ENCODE measurements around the gene CCDC149. TPM values are rescaled to one million over a fixed set of nuclear protein-coding genes. Genes with fewer than 3 reads are reported as not detected.

CCDC149 gene
- total and polyA plus RNA-seq, 4 donors = 1.4 to 11.2 (median 3.4) TPM

DNA sequence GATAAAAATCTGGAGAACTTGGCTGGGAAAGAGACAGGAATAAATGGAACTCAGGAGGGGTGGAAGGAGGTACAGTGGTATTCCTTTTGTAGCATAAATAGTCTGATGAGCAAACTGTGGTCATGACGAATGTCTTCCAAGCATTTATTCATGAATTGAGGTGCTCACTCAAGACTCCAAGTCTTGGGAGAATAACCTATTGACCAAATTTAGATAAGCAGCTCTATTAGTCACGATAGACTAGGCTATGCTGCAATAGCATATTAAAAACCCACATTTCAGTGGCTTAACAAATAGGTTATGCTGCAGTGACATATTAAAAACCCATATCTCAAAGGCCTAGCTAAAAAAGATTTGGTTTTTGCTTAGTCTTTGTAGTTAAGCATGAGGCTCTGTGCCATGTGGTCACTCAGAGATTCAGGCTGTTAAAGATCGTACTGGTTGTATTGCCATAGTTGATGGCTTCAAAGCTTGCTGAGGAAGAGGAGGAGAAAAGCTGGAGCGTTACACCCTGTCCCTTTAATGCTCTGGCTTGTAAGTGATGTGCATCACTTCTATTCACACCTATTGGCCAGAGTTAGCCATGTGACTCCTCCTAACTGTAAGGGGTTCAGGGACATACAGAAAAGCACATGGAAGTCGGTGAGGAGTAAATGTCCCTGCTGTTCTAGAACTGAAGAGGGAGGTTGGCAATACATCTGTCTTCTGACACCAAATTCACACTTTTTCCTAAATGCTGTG is 24.5 kb upstream of the CCDC149 start:
- no peaks in the 10 kb centered on the region for H3K27me3 ChIP-seq (ENCODE audit: control insufficient read depth in 4 of 4, insufficient read depth in 4 of 4, low read length in 3 of 4)
- H3K4me1 ChIP-seq (ENCODE audit: control insufficient read depth in 4 of 4, insufficient read depth in 4 of 4, low read length in 3 of 4) = no peaks in the 10 kb centered on the region
- H3K36me3 ChIP-seq (ENCODE audit: control insufficient read depth in 4 of 4, insufficient read depth in 3 of 4, low read depth in 1 of 4, low read length in 3 of 4) = no peaks in the 10 kb centered on the region
- TF ChIP-seq, protein P1, sequence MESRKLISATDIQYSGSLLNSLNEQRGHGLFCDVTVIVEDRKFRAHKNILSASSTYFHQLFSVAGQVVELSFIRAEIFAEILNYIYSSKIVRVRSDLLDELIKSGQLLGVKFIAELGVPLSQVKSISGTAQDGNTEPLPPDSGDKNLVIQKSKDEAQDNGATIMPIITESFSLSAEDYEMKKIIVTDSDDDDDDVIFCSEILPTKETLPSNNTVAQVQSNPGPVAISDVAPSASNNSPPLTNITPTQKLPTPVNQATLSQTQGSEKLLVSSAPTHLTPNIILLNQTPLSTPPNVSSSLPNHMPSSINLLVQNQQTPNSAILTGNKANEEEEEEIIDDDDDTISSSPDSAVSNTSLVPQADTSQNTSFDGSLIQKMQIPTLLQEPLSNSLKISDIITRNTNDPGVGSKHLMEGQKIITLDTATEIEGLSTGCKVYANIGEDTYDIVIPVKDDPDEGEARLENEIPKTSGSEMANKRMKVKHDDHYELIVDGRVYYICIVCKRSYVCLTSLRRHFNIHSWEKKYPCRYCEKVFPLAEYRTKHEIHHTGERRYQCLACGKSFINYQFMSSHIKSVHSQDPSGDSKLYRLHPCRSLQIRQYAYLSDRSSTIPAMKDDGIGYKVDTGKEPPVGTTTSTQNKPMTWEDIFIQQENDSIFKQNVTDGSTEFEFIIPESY (IDR thresholded peaks at IDR 0.05) = no peak
- no peak for TF ChIP-seq RXRA (IDR thresholded peaks at IDR 0.05)
- no peak for TF ChIP-seq EGR1 (IDR thresholded peaks at IDR 0.05; ENCODE audit: low read depth in 2 of 2)
- no peak for TF ChIP-seq HNF4A (conservative IDR thresholded peaks at IDR 0.05)
- no peak for TF ChIP-seq NR2F2 (IDR thresholded peaks at IDR 0.05)
- TF ChIP-seq JUND (IDR thresholded peaks at IDR 0.05) = no peak
- no peak for TF ChIP-seq TAF1 (conservative IDR thresholded peaks at IDR 0.05)
- TF ChIP-seq RAD21 (IDR thresholded peaks at IDR 0.05) = no peak
- no peak for TF ChIP-seq YY1 (IDR thresholded peaks at IDR 0.05)
- TF ChIP-seq HNF4G (IDR thresholded peaks at IDR 0.05) = no peak
- no peak for TF ChIP-seq FOXA2 (IDR thresholded peaks at IDR 0.05)
- TF ChIP-seq, protein P2, sequence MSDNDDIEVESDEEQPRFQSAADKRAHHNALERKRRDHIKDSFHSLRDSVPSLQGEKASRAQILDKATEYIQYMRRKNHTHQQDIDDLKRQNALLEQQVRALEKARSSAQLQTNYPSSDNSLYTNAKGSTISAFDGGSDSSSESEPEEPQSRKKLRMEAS (IDR thresholded peaks at IDR 0.05) = no peak
- TF ChIP-seq, protein P3, sequence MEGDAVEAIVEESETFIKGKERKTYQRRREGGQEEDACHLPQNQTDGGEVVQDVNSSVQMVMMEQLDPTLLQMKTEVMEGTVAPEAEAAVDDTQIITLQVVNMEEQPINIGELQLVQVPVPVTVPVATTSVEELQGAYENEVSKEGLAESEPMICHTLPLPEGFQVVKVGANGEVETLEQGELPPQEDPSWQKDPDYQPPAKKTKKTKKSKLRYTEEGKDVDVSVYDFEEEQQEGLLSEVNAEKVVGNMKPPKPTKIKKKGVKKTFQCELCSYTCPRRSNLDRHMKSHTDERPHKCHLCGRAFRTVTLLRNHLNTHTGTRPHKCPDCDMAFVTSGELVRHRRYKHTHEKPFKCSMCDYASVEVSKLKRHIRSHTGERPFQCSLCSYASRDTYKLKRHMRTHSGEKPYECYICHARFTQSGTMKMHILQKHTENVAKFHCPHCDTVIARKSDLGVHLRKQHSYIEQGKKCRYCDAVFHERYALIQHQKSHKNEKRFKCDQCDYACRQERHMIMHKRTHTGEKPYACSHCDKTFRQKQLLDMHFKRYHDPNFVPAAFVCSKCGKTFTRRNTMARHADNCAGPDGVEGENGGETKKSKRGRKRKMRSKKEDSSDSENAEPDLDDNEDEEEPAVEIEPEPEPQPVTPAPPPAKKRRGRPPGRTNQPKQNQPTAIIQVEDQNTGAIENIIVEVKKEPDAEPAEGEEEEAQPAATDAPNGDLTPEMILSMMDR (IDR thresholded peaks at IDR 0.05; ENCODE audit: low read depth, low read length, missing input control) = no peak
- TF ChIP-seq, protein P4, sequence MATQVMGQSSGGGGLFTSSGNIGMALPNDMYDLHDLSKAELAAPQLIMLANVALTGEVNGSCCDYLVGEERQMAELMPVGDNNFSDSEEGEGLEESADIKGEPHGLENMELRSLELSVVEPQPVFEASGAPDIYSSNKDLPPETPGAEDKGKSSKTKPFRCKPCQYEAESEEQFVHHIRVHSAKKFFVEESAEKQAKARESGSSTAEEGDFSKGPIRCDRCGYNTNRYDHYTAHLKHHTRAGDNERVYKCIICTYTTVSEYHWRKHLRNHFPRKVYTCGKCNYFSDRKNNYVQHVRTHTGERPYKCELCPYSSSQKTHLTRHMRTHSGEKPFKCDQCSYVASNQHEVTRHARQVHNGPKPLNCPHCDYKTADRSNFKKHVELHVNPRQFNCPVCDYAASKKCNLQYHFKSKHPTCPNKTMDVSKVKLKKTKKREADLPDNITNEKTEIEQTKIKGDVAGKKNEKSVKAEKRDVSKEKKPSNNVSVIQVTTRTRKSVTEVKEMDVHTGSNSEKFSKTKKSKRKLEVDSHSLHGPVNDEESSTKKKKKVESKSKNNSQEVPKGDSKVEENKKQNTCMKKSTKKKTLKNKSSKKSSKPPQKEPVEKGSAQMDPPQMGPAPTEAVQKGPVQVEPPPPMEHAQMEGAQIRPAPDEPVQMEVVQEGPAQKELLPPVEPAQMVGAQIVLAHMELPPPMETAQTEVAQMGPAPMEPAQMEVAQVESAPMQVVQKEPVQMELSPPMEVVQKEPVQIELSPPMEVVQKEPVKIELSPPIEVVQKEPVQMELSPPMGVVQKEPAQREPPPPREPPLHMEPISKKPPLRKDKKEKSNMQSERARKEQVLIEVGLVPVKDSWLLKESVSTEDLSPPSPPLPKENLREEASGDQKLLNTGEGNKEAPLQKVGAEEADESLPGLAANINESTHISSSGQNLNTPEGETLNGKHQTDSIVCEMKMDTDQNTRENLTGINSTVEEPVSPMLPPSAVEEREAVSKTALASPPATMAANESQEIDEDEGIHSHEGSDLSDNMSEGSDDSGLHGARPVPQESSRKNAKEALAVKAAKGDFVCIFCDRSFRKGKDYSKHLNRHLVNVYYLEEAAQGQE (IDR thresholded peaks at IDR 0.05) = no peak
- no peak overlapping the region for H3K27ac ChIP-seq (ENCODE audit: low read depth in 1 of 2, low read length in 2 of 2)
- H3K9me3 ChIP-seq (ENCODE audit: control insufficient read depth in 4 of 4, low read length in 3 of 4) = peaks cover 0 to 6% (median 2%) of the 10 kb centered on the region in 4 donors
- WGBS = 72% methylated on average over 5 of the region's 5 CpGs
- no peak overlapping the region for H3K9ac ChIP-seq (ENCODE audit: low read depth in 1 of 2, low read length in 2 of 2)
- no peak for DNase-seq (ENCODE audit: low spot score)
- no peak overlapping the region for H3K4me3 ChIP-seq (ENCODE audit: low read depth in 1 of 3, low read length in 3 of 3)

DNA sequence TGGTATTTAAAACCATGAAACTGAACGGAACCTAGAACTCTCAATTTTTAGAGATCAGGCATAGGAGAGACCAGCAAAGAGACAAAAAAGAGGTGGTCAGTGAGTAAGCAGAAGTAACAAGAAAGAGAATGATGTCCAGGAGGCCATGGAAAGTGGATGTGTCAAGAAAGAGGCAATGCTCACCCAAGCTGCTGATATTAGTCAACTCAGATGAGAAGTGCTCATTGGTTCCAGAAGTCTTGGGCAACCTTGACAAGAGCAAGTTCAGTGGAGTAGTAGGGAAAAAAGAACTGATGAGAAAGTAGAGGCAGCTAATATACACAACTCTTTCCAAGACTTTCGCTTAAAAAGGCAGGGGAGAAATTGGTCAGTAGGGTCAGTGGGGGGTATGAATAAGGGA is 23.0 kb upstream of the CCDC149 start:
- no peak for DNase-seq (ENCODE audit: low spot score)
- 88% methylated on average over 2 of the region's 2 CpGs for WGBS
- no peak overlapping the region for H3K9ac ChIP-seq (ENCODE audit: low read depth in 1 of 2, low read length in 2 of 2)
- H3K36me3 ChIP-seq (ENCODE audit: control insufficient read depth in 4 of 4, insufficient read depth in 3 of 4, low read depth in 1 of 4, low read length in 3 of 4) = no peaks in the 10 kb centered on the region
- peaks cover 0 to 6% (median 2%) of the 10 kb centered on the region in 4 donors for H3K9me3 ChIP-seq (ENCODE audit: control insufficient read depth in 4 of 4, low read length in 3 of 4)
- H3K27ac ChIP-seq (ENCODE audit: low read depth in 1 of 2, low read length in 2 of 2) = no peak overlapping the region
- no peaks in the 10 kb centered on the region for H3K4me1 ChIP-seq (ENCODE audit: control insufficient read depth in 4 of 4, insufficient read depth in 4 of 4, low read length in 3 of 4)
- H3K4me3 ChIP-seq (ENCODE audit: low read depth in 1 of 3, low read length in 3 of 3) = no peak overlapping the region
- H3K27me3 ChIP-seq (ENCODE audit: control insufficient read depth in 4 of 4, insufficient read depth in 4 of 4, low read length in 3 of 4) = no peaks in the 10 kb centered on the region
- no peak for TF ChIP-seq HNF4A (conservative IDR thresholded peaks at IDR 0.05)
- TF ChIP-seq FOXA2 (IDR thresholded peaks at IDR 0.05) = no peak
- no peak for TF ChIP-seq SP1 (IDR thresholded peaks at IDR 0.05)
- TF ChIP-seq, protein P5, sequence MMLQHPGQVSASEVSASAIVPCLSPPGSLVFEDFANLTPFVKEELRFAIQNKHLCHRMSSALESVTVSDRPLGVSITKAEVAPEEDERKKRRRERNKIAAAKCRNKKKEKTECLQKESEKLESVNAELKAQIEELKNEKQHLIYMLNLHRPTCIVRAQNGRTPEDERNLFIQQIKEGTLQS (IDR thresholded peaks at IDR 0.05) = no peak
- TF ChIP-seq, protein P4 (IDR thresholded peaks at IDR 0.05) = no peak
- TF ChIP-seq HNF4G (IDR thresholded peaks at IDR 0.05) = no peak
- no peak for TF ChIP-seq JUND (IDR thresholded peaks at IDR 0.05)
- no peak for TF ChIP-seq TAF1 (conservative IDR thresholded peaks at IDR 0.05)
- TF ChIP-seq NR2F2 (IDR thresholded peaks at IDR 0.05) = no peak
- TF ChIP-seq EGR1 (IDR thresholded peaks at IDR 0.05; ENCODE audit: low read depth in 2 of 2) = no peak
- TF ChIP-seq, protein P3 (IDR thresholded peaks at IDR 0.05; ENCODE audit: low read depth, low read length, missing input control) = no peak
- TF ChIP-seq RAD21 (IDR thresholded peaks at IDR 0.05) = no peak

Measured in liver (tissue), 9 donors.